Measurements from ENCODE around the gene OPTC.
"Not testable (repeated sequence)": the region's sequence is repeated elsewhere in the genome, so short reads cannot be mapped to it uniquely, and the experiment has no call there.

The OPTC gene

DNA sequence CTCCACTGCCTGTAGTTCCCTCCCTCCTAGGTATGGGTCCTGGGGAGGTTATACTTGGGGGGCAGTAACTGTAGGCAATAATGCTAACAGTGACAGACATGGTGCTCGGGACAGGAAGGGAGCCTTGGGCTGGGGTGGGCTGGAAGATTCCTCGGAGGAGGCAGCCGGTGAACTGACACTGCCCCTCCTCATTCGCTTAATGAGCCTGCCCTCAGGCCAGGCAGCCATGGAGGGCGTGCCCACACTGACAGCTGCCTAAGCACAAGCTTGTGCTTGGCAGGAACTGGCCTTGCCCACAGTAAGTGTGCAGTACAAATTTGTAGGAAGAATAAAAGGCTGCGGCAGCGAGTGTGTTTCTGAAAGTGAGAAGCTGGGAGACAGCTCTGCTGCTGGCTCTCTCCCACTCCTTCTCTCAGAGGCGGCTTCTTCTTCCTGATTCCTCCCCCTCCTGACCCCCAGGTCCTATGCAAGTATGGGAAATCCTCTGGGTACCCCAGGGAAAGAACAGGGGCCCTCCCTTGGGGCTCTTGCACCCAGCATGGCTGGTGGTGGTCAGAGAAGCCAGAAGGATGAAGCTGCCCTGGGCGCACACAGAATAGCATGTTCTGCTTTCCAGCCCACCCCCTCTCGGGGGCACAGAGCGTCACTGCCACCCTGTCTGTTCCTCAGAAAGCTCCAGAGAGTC lies 23.6 kb downstream of the OPTC start:
- DNase-seq = no peak

DNA sequence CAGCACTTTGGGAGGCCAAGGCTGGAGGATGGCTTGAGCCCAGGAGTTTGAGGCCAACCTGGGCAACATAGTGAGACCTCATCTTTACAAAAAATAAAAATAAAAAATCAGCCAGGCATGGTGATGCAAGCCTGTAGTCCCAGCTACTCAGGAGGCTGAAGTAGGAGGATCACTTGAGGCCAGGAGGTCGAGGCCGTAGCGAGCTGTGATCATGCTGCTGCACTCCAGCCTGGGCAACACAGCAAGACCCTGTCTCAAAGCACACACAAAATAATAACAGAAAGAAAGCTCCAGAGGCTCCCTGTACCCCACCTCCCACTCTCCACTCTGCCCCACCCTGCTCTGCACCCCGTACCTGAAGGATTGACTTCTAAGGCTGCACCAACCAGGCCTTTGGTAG lies 24.2 kb downstream of the OPTC start:
- DNase-seq = not testable (repeated sequence)

DNA sequence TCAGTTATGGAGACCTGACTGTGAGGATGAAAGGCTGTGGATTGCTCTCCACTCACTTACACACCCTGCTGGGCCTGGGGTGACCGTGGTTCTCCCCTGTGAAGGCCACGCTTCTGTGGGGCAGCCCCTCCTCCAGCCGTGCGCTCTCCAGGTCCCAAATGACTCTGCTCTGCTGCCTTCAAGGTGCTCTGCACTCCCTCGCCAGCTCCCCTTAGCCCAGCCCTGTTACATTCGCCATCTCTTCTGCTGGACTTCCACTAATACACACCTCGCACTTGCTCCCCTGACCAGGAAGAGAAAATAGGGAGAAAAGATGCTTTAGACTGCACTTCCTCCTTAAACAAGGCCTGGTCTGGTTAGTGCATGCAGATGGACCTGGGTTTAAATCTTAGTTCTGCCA lies 24.6 kb downstream of the OPTC start:
- no peak for DNase-seq

DNA sequence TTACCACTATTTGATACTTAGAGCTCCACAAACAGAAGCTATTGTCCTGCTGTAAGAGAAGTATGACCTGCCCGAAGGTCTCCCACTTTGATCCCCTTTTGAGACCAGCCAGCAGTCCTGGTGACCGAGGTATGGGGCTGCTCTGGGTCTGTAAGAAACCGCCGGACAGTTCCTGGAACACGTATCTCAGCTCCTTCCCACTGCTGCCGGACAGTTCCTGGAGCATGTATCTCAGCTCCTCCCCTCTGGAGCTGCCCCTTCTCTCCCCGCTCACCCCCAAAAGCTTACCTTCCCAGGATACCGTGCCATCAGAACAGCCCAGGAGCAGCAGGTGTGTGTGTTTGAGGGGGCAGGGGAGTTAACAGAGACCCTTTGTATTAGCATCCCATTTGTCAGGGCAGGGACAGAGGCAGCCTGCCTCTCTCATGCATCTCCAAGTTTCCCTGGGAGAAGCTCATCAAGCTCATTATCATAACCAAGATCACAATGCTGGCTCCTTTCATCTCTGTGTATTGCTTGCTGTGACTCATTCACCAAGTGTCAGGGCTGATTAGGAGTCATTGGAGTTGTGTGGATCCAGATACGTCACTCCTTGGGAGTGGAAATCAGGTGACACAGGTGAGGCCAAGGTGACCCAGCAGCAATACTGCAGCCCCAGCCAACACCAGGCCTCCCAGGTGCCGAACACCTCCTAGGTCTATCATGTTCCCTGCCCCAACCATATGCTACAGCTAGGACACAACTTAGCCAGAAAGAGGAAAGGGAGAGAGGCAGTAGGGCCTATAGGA lies 25.3 kb downstream of the OPTC start:
- DNase-seq = no peak

DNA sequence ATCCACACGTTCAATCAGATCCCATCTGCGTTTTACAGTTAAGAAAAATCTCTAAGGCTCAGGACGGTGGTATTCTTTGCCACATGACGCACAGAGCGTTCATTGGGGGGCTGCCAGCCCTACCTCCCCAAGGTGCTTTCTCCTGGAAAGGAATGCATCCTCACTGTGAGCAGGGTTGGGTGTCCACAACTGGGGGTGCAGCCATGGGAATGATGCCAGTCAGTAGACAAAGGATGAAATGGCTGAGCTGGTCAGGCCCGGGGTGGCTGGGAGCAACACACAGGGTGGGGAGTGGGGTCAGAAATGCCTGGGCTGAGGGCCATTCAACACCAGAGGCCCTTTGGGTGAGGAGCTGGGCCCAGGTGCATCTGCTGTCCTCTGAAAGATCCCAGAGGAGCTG lies 25.9 kb downstream of the OPTC start:
- no peak for DNase-seq

DNA sequence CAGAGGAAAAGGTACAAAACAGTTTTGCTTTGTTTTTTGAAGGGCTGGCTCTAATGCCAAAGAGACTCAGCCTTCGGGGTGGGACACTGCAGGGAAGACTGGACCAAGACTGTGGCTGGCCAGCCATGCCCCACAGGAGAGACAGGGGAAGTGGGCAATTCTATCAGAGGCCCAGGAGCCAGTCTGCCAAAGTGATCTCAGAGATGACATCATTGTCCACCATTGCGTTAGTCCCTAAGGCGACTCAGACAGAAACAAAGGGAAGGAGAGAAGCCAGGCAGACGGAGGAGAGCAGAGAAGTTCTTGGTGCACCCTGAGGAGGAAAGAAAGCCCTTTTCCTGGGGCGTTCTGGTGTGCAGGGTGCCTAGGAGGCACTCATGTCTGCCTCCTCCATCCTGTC lies 26.4 kb downstream of the OPTC start:
- peak; percentile 67 for DNase-seq

DNA sequence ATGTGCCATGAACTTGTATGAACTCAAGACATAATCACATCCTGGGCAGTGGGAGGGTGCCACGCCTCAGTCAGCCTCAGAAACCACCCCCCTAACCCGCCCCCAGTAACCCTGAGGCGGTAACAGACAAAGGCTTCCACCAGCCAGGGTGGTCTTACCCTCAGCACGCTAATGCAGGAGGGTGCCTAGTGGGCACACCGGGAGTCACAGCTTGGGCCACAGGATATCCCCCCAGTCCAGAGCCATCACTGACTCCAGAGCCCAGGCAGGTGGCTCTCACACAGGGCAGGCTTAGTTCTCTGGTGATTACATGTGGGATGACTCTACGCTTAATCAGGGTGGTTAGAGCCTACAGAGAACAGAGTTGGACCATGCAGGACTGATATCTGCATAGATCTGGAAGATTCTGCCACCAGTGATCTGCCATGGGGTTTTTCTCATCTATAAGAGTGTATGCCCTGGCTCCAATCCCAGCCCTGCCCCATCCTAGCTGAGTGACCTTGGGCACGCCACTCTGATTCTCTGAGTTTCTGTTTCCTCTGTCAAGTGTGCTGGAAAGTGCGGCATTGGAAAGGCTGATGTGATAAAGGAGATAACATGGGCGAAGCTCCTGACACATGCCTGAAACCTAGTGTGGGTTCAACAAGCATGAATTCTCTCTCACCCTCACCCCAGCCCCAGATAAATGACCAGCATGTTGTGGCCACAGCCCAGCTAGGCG lies 27.3 kb downstream of the OPTC start:
- no peak for DNase-seq

DNA sequence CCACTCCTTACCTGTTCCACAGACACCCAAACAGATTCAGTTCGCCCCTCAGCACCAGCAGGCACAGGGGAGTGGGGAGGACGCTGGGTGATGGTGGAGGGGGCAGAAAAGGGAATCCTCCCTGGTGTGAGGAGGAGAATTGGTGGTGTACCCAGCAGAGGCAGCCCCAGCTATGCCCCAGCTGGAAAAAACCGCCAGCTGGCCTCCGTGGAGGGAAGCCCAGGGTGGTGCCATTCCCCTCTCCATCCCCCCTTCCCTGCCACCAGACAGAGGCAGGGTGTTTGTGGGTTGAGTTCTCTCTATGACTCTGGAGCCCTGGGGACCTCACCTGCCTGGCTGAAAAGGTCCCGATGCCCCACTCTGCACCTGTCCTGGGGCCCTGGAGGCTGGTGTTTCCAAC lies 27.9 kb downstream of the OPTC start:
- DNase-seq = no peak

DNA sequence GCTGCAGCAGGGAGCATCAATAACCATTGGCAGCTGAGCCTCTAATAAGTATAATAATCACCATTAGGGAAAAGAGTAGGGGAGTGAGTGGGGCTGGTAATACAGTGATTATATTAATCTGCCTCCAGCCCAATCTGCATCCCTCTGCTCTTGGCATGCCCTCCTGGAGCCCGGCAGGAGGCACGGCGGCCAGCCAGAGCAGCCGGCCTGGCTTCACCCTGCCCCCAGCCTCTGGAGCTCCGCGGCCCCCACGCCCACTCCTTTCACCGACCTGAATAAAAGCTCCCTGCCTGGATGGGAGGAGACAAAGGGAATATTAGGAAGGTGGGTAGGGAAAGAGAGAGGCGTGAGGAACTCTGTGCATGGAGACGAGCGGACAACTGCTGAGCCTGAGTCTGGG lies 28.3 kb downstream of the OPTC start:
- DNase-seq = no peak

DNA sequence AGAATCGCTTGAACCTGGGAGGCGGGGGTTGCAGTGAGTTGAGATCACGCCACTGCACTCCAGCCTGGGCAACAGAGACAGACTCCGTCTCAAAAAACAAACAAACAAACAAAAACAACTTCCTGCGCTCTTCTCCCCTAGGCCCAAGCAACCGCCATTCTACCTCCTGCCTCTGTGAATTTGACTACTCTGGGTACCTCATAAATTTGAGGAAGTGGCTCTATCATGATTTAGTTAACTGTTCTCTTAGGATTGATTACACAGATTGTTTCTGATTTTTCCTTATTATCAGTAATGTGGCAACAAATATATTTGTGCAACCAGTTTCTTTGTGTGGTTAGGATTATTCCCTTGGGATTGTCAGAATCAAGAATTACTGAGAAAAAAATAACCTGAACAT lies 29.7 kb downstream of the OPTC start:
- DNase-seq = no peak

DNA sequence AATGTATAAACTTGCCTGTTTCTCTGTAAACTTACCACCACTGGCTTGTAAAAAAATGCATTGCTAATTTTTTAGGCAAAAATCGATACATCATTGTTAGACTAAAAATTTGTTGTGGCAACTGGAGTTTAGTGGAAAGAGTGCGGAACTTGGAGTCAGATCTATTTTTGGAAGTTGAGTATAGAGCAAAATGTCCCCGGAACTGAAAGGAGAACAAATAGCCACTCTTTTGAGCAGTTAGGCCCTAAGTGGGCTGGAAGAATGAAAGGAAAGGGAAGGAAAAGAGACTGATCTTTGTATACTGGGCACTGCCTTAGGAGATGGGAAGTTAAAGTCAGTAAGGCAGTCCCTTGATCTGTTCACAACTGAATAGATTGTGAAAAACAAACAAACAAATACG lies 30.2 kb downstream of the OPTC start:
- DNase-seq = no peak

DNA sequence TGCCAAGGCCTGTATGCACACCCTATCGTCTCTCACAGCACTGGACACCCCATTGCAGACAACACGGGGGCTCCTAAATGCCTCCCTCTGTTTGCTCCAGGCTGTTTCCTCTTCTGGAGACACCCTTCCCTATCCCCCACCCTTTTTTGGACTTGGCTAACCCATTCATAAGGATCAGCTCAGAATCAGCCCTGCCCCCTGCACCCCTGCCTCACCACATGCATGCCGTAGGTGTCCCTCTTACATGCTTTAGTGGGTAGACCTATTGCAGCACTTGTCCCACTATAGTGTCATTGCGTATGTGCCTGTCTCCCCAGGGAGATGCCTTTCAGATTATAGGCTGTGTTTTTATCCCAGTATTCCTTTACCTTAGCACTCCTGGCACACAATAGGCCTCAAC lies 30.9 kb downstream of the OPTC start:
- DNase-seq = no peak

DNA sequence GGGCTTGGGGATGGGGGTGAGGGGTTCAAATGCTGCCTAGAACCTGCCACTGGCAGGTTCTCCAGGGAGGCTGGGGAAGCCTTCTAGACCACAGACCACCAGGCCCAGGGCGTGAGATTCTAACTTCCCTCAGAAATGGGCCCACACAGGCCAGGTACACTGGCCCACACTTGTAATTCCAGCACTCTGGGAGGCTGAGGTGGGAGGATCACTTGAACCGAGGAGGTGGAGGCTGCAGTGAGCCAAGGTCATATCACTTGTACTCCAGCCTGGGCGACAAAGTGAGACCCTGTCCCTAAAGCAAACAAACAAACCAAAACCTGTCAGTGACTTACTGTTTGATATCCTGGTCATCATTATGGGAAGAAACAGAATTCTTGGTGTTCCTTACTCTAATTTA lies 31.7 kb downstream of the OPTC start:
- no peak for DNase-seq

DNA sequence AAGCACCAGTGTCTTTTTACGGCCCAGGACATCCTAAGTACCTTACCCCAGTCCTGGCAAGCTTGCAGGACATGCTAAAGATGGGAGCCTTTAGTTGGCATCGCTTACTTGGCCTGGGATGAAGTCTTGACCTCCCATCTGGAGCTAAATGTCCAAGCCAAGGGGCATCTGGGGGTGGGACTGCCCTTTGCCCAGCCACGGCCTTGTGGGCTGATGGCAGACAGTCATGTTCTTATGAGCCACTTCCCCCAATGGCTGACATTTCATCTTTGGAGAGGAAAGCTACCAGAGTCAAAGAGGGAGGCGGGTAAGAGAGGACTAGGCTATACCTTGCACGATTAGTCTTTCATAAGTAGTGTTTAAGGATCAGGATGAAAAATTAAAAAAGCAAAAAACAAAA lies 32.2 kb downstream of the OPTC start:
- DNase-seq = no peak

DNA sequence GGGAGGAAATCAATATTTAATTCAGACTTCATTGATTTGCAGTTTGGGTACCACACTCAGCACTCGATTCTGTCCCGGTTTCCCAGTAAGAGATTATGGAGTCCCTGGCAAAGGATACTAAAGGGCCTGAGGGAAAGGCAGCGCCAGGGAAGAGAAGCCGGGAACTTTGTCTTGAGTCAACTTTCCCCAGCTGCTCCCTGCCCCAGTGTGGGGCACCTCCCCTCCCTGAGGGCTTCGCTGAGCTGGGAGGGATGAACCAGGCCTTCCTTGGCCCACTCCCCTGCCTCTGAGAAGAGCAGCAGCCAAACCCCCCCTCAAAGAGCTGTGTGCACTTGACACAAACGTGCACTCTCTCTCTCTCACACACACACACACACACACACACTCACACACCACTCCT lies 32.6 kb downstream of the OPTC start:
- no peak for DNase-seq

DNA sequence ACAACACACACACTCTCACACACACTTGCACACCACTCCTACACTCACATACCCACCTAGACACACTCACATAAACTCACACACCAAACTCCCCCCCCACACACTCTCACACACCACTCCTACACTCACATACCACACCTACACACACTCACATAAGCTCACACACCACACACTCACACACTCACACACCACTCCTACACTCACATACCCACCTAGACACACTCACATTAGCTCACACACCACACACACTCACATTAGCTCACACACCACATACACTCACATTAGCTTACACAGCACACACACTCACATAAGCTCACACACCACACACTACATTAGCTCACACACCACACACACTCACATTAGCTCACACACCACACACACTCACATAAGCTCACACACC lies 33.1 kb downstream of the OPTC start:
- no peak for DNase-seq

DNA sequence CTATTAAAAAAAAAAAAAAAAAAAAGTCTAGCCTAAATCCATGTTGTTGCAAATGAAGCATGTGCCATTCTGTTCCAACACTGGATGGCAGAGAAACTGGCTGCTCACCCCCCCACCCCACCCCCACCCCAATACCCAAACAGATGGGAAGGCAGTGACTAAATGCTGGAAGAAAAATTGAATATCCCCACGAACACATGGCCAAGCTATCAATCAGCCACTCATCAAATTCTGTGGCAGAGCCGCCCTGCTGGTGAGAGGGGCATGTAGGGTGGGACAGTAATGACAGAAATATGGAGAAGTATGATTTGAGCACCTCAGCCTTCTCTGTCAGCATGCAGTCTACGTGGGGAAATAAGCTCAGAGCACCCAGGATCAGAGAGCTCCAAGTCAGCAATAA lies 34.1 kb downstream of the OPTC start:
- DNase-seq = no peak

DNA sequence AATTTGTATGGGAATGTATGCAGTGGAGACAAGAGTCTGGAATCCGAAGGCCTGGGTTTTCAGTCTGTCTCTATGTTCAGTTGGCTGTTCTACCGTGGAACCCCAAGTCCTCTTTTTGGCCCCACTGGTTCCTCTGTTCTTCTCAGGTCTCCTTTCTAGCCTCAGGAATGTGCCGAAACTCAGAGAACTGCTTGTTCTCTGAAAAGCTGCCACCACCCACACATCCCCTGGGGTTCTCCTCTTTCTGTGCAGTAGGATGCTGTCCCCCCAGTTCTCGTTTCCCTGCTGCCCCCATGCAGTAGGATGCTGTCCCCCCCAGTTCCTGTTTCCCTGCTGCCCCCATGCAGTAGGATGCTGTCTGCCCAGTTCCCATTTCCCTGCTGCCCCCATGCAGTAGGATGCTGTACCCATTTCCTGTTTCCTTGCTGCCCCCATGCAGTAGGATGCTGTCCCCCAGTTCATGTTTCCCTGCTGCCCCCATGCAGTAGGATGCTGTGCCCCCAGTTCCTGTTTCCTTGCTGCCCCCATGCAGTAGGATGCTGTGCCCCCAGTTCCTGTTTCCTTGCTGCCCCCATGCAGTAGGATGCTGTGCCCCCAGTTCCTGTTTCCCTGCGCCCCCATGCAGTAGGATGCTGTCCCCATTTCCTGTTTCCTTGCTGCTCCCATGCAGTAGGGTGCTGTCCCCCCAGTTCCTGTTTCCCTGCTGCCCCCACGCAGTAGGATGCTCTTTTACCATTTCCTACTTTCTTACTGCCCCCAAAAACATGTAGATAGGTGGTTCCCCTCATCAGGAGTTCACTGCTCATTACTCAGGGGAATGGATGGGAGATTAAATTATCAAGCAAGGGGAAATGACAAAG lies 35.3 kb downstream of the OPTC start:
- DNase-seq = no peak

DNA sequence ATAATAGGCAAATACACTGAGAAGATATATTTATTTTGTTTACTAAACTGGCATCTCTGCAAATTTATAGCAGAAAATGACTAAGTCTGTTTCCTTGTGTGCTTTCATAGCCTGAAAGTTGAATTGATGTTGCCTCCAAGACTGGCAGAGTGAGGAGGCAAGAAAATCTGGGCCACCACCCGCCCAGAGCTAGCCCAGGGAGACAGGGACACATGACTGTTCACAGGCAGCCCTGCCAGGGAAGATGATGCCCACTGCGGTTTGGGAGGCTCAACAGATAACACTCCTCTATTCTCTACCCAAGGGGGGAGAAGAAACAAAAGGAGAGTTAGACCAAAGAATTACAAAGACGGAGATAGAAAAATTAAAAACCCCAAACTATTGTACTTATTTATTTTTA lies 37.1 kb downstream of the OPTC start:
- DNase-seq = no peak

DNA sequence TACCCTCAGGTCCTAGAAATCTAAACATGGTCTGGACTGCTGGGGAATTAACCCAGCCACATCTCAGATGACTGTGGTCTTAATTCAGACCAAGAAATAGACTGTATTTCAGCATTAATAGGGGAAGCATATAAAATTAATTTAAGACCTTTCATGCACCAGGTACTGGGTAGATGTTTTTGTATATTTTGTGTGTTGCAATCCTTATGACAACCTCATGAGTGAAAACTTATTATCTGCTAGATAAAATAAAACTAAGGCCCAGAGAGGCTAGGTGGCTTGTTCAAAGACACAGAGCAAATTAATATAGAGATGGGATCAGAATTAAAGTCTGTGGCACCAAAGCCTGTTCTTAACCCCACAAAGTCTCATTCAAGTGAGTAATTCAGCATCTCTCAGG lies 40.1 kb downstream of the OPTC start:
- DNase-seq = no peak

DNA sequence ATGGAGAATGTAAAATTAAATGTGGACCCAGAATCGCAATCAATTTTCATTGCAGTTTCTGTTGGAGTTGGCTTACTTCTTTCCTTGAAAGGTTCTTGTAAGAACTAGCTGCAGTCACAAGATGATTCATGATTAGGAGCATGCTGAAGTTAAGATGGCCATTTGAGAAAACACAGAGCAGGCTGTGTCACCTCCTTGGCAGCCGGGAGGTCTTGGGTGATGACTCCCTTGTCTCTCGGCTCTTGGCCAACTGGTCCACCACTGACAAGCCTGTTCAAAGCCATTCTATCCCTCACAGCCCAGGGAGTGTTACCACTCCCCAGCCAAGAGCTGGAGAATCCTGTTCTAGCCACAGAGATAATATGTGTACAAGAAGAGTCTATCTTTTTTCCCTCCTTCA lies 40.6 kb downstream of the OPTC start:
- DNase-seq = peak; percentile 98

DNA sequence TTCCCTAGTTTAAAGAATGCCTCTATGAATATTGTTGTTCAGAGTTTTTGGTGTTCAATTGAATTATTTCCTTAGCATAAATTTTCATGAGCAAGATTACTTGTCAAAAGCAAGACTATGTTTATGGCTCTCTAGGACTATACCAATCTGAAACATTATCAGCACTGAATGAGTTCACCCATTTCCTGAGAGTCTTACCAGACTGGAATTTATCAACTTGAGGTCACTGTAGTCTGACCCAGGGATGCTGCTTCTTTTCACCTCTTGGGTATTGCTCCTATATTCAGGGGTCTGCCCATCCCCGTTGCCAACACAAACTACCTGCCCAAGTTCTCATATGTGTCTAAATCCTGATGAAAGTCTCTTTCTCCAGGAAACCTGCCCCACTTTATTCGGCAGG lies 42.6 kb downstream of the OPTC start:
- no peak for DNase-seq

DNA sequence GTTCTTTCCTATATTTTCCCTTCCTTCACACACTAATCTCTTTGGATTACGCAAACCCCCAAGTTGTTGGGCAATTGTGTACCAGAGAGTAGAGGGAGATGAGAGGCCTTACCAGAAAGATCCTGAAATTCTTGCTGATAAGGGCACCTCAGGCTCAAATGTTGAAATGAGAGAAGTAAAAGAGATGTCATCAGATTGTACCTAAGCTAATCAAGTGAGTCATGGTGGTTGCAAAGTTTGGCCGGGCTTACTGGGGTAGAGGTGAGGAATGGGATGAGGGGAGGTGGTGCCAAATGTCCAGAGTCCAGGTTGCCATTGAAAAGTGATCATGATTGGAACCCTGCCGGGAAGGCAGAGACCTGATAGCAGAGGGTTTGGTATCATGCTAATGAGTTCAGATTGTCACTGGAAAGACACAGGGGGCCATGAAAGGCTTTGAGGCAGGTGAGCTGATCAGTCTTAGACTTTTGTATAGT lies 43.1 kb downstream of the OPTC start:
- DNase-seq = peak; percentile 51
